ENCODE measurements around the gene SOAT1.

GRCh38 chr1:179366093-179366800, 72.7 kb downstream of the SOAT1 start:
- TF ChIP-seq CTCF (conservative IDR thresholded peaks at IDR 0.05; ENCODE audit: low read depth, low read length) (no peak), RAD21 (IDR thresholded peaks at IDR 0.05; ENCODE audit: low read length) (no peak), RCOR1 (IDR thresholded peaks at IDR 0.05; ENCODE audit: insufficient replicate concordance, low read length) (no peak), POLR2A (IDR thresholded peaks at IDR 0.05; ENCODE audit: low read depth, low read length) (no peak; the same call in 1 of the 2 replicates), FOS (IDR thresholded peaks at IDR 0.05; ENCODE audit: low read depth, low read length) (no peak), MAFK (IDR thresholded peaks at IDR 0.05; ENCODE audit: low read depth, low read length) (no peak), BHLHE40 (IDR thresholded peaks at IDR 0.05; ENCODE audit: low read depth, low read length) (no peak), NFE2L2 (IDR thresholded peaks at IDR 0.05; ENCODE audit: low read depth, low read length) (no peak), MXI1 (IDR thresholded peaks at IDR 0.05; ENCODE audit: borderline replicate concordance, low read depth, low read length) (no peak), ELK1 (IDR thresholded peaks at IDR 0.05; ENCODE audit: borderline replicate concordance, low read depth, low read length) (no peak)
- TF ChIP-seq, protein P1, sequence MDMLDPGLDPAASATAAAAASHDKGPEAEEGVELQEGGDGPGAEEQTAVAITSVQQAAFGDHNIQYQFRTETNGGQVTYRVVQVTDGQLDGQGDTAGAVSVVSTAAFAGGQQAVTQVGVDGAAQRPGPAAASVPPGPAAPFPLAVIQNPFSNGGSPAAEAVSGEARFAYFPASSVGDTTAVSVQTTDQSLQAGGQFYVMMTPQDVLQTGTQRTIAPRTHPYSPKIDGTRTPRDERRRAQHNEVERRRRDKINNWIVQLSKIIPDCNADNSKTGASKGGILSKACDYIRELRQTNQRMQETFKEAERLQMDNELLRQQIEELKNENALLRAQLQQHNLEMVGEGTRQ (IDR thresholded peaks at IDR 0.05; ENCODE audit: low read depth, low read length) = no peak
